Spleen (tissue), 11 donors: ENCODE results near the gene C6orf136. TPM values are rescaled to one million over a fixed set of nuclear protein-coding genes. Genes with fewer than 3 reads are reported as not detected.

Source experiments
- DNase-seq: peaks from one replicate; pipeline ENCODE4 v3.0.0-alpha.2; 2020
- H3K27ac ChIP-seq, 8 donors: fragments of 200-600 bp; sonication (generic) in 7 of 8; 1 replicate in 4 of 8; 2 replicates in 4 of 8; pipeline versions ENCODE4 v1.5.0 to v1.8.0; 2016 to 2021; ENCODE audit warnings: inconsistent platforms in 4 of 8, mild to moderate bottlenecking in 4 of 8, moderate library complexity in 1 of 8
- H3K27me3 ChIP-seq, 7 donors: fragments of 200-600 bp; sonication (generic) in 6 of 7; replicated peaks in 1 of 7; 1 replicate in 4 of 7; 2 replicates in 3 of 7; pipeline versions ENCODE4 v1.5.0 to v1.8.0; 2016 to 2021; ENCODE audit warnings: inconsistent platforms in 3 of 7, mild to moderate bottlenecking in 1 of 7
- H3K36me3 ChIP-seq, 6 donors: fragments of 200-600 bp; sonication (generic) in 5 of 6; 1 replicate in 4 of 6; 2 replicates in 2 of 6; pipeline versions ENCODE4 v1.5.0 to v1.8.0; 2016 to 2021; ENCODE audit warnings: inconsistent platforms in 2 of 6
- H3K4me1 ChIP-seq, 6 donors: fragments of 200-600 bp; sonication (generic) in 5 of 6; 1 replicate in 3 of 6; 2 replicates in 3 of 6; pipeline versions ENCODE4 v1.5.0 to v1.8.0; 2016 to 2021; ENCODE audit warnings: inconsistent platforms in 3 of 6
- H3K4me3 ChIP-seq, 8 donors: fragments of 200-600 bp; sonication (generic) in 7 of 8; 1 replicate in 4 of 8; 2 replicates in 4 of 8; pipeline versions ENCODE4 v1.5.0 to v1.8.0; 2016 to 2021; ENCODE audit warnings: inconsistent platforms in 4 of 8, mild to moderate bottlenecking in 4 of 8, moderate library complexity in 2 of 8
- H3K9me3 ChIP-seq, 8 donors: fragments of 200-600 bp; sonication (generic) in 7 of 8; 1 replicate in 4 of 8; 2 replicates in 4 of 8; pipeline versions ENCODE4 v1.5.0 to v1.8.0; 2016 to 2021; ENCODE audit warnings: inconsistent platforms in 4 of 8
- POLR2A ChIP-seq, 3 donors: fragments of 450-650 bp; IDR thresholded peaks; one replicate each; pipeline ENCODE4 v1.5.1; 2017; ENCODE audit warnings: antibody characterized with exemption in 3 of 3, mild to moderate bottlenecking in 1 of 3
- POLR2AphosphoS5 ChIP-seq, 3 donors: sonication (generic); formaldehyde crosslinking; IDR thresholded peaks; one replicate each; pipeline ENCODE4 v1.5.1; 2017; ENCODE audit warnings: antibody characterized with exemption in 3 of 3
- WGBS, 5 donors: extraction: QIAGEN DNeasy Blood & Tissue Kit in 3 of 5; methylation state at CpG; one replicate each; pipeline versions ENCODE4 v1.1.5 to v1.1.7; 2013 to 2018; 5-methylcytosine and 5-hydroxymethylcytosine counted together
- intact Hi-C: fragments of 100-400 bp; cut with DNase I; formaldehyde crosslinking; loops from one replicate; pipeline ENCODE4 v1.15.0; 2023; ENCODE audit warnings: low total_unique reads
- polyA plus RNA-seq, 3 donors: library from polyadenylated mRNA; stranded (reverse); fragments of 200-250 nt; gene quantifications; one replicate each; pipeline ENCODE4 v1.2.1, GENCODE V29; 2013
- total RNA-seq, 7 donors: library from RNA; depleted of rRNA in 3 of 7; stranded (reverse); fragments of >200 nt in 3 of 7; fragmentation: NEBNext Ultra II Directional in 4 of 7; extraction: Animal tissue kit (Norgen Biotek cat#: 25700) in 4 of 7; gene quantifications; one replicate each; pipeline versions ENCODE4 v1.1.0 to v1.2.1, GENCODE V29; 2016 to 2021
- TF ChIP-seq, protein P1 (sequence below), 11 experiments: fragments of 200-600 bp in 7 of 11; fragments of 450-650 bp in 4 of 11; sonication (generic) in 4 of 11; IDR thresholded peaks in 8 of 11; conservative IDR thresholded peaks in 3 of 11; 1 replicate in 7 of 11; 2 replicates in 4 of 11; pipeline versions ENCODE4 v1.4.0 to v1.8.0; 2016 to 2021; ENCODE audit warnings: antibody characterized with exemption in 11 of 11, inconsistent platforms in 4 of 11, mild to moderate bottlenecking in 1 of 11
- donor health status: healthy with polysubstance abuse.
- donor health status: DM: no; HTN: no; CAD: no; lungs with moderate emphysema.
- donor health status: DM: no; HTN: no; CAD: no.
- donor health status: Bipolar disorder and iron deficiency.
- donor health status: healthy.
- donor health status: DM: no; HTN: no; CAD: no.
- donor health status: DM: yes; HTN: yes; CAD: no.

Gene C6orf136
- total and polyA plus RNA-seq, 10 donors, result 12.1 to 28.0 (median 18.3) TPM

DNA sequence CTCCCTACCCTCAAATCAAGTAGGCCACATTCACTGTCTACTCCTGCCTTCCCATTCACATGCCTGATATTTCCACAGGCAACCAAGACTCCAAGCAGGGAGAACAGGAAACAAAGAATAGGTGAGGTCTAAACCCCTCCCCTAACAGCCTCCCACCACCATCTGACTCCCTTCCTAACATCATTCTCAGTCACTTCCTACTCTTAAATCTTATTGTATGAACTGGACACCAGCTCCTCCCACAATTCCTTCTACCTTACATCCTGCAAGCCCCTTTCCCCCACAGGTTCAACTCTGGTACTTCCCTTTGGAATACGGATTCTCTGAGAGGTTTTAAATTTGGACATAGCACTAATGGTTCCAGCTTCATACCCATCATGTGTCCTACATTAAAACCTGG lies 944 bp upstream of the C6orf136 start:
- H3K4me1 ChIP-seq, result peaks cover 12 to 57% (median 25%) of the 10 kb centered on the region in 6 donors
- intact Hi-C loops, result no loop called here

DNA sequence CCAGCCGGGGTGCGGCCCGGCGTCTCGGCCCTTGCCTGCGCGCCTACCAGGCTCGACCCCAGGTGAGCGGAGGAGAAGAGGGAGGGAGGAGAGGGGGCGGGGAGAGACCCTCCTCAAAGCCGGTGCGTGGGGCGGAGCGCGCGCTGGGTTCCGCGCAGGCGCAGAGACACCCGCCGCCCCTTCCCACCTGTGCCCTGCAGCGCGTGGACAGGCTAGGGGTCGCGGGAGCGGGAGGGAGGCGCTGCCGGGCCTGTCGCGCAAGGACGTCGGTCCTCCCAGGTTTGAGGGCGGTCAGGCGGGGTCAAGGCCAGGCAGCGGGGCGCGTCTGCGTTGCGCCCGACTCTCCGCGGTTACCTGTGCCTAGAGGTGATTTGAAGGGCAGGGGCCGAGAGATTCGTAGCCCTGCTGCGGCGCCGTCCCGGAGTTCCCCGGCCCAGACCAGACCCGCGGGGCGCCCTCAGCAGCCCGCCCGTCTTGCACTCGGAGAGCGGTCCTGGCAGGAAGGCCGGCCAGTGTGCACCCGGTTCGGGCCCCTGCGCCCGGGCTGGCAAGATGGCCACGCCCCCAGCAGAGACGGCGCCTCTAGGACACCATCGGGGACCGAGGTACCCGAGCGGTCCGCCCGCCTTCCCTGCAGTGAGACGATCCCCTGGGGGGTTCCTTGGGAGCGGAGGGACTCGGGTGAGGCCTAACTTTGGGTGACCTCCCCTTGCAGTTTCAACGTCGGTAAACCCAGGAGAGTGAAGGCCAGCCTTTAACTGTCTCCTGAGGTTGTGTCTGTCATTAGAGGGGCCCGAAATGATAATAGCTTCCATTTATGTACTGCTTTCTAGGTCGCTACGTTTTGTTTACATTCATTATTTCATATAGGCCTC lies 546 bp downstream of the C6orf136 start:
- intact Hi-C loops, result no loop called here
- peaks cover 0 to 57% (median 15%) of the 10 kb centered on the region in 6 donors for H3K36me3 ChIP-seq
- TF ChIP-seq, protein P1, sequence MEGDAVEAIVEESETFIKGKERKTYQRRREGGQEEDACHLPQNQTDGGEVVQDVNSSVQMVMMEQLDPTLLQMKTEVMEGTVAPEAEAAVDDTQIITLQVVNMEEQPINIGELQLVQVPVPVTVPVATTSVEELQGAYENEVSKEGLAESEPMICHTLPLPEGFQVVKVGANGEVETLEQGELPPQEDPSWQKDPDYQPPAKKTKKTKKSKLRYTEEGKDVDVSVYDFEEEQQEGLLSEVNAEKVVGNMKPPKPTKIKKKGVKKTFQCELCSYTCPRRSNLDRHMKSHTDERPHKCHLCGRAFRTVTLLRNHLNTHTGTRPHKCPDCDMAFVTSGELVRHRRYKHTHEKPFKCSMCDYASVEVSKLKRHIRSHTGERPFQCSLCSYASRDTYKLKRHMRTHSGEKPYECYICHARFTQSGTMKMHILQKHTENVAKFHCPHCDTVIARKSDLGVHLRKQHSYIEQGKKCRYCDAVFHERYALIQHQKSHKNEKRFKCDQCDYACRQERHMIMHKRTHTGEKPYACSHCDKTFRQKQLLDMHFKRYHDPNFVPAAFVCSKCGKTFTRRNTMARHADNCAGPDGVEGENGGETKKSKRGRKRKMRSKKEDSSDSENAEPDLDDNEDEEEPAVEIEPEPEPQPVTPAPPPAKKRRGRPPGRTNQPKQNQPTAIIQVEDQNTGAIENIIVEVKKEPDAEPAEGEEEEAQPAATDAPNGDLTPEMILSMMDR (IDR thresholded peaks at IDR 0.05 in 8 of 11, conservative IDR thresholded peaks at IDR 0.05 in 3 of 11), result peak in 1 of 11 experiments; percentile 5
- TF ChIP-seq POLR2AphosphoS5 (IDR thresholded peaks at IDR 0.05) (peak; percentile 61 to 83 (median 75)), POLR2A (IDR thresholded peaks at IDR 0.05) (no peak)
- H3K4me3 ChIP-seq, result peak overlapping the region; percentile 91 to 100 (median 95)
- peaks cover 12 to 57% (median 25%) of the 10 kb centered on the region in 6 donors for H3K4me1 ChIP-seq
- WGBS, 5 donors, result 0 to 1% (median 1%) methylated on average over 11 to 78 of the region's 78 CpGs
- H3K9me3 ChIP-seq, result no peaks in the 10 kb centered on the region
- peak overlapping the region; percentile 85 to 97 (median 95) for H3K27ac ChIP-seq
- H3K27me3 ChIP-seq, result no peaks in the 10 kb centered on the region
- DNase-seq, result peak; percentile 95

More for the DNA sequence above, 944 bp upstream of the C6orf136 start:
- DNase-seq, result no peak
- peaks cover 0 to 57% (median 6%) of the 10 kb centered on the region in 6 donors for H3K36me3 ChIP-seq
- TF ChIP-seq, protein P1 (IDR thresholded peaks at IDR 0.05 in 8 of 11, conservative IDR thresholded peaks at IDR 0.05 in 3 of 11), result no peak
- TF ChIP-seq POLR2AphosphoS5 (IDR thresholded peaks at IDR 0.05), result no peak
- TF ChIP-seq POLR2A (IDR thresholded peaks at IDR 0.05), result no peak
- 75 to 88% (median 85%) methylated on average over 1 of the region's 1 CpG for WGBS, 5 donors
- H3K27me3 ChIP-seq, result no peaks in the 10 kb centered on the region
- H3K27ac ChIP-seq, result no peak overlapping the region
- H3K9me3 ChIP-seq, result no peaks in the 10 kb centered on the region
- H3K4me3 ChIP-seq, result no peak overlapping the region

DNA sequence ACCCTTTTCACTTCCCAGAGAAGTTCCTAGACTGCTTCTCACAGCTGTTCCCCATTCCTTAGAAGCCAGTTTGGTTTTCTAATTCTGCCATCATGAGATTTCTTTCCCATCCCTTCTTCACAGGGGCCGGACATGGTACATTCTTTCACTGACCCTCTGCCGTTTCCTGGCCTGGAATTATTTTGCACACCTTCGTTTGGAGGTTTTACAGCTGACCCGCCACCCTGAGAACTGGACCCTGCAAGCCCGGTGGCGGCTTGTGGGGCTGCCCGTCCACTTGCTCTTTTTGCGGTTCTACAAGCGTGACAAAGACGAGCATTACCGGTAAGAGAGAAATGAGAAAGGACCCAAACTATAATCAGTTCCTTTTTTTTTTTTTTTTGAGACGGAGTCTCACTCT lies 4.2 kb downstream of the C6orf136 start:
- no peak for DNase-seq
- H3K4me3 ChIP-seq, result no peak overlapping the region
- H3K9me3 ChIP-seq, result no peaks in the 10 kb centered on the region
- no peaks in the 10 kb centered on the region for H3K27me3 ChIP-seq
- 71 to 88% (median 81%) methylated on average over 12 of the region's 12 CpGs for WGBS, 5 donors
- TF ChIP-seq POLR2AphosphoS5 (IDR thresholded peaks at IDR 0.05), result no peak
- TF ChIP-seq, protein P1 (IDR thresholded peaks at IDR 0.05 in 8 of 11, conservative IDR thresholded peaks at IDR 0.05 in 3 of 11), result no peak
- TF ChIP-seq POLR2A (IDR thresholded peaks at IDR 0.05), result no peak
- peaks cover 12 to 29% (median 20%) of the 10 kb centered on the region in 6 donors for H3K4me1 ChIP-seq
- intact Hi-C loops, result no loop called here
- H3K27ac ChIP-seq, result peak overlapping the region in 1 of 8 donors; percentile 3
- peaks cover 9 to 72% (median 52%) of the 10 kb centered on the region in 6 donors for H3K36me3 ChIP-seq
